Right cardiac atrium (tissue), 5 donors: ENCODE measurements around the gene RALGPS1. TPM values are rescaled to one million over a fixed set of nuclear protein-coding genes. Genes with fewer than 3 reads are reported as not detected.

Source experiments
- ATAC-seq, 2 donors: fragments of 200-7000 bp; cut with Tn5 transposase; one replicate each; pipeline versions ENCODE4 v1.8.0 to v1.9.1; 2020; ENCODE audit warnings: moderate library complexity in 2 of 2, mild to moderate bottlenecking in 1 of 2
- DNase-seq, 3 donors: peaks; one replicate each; pipeline ENCODE4 v3.0.0-alpha.2; 2020
- H3K27ac ChIP-seq: one replicate; pipeline ENCODE4 v1.5.1; 2013; ENCODE audit warnings: mild to moderate bottlenecking, low read length, control low read depth, moderate library complexity
- H3K27me3 ChIP-seq: one replicate; pipeline ENCODE4 v1.6.1; 2013; ENCODE audit not compliant: control insufficient read depth, insufficient read depth
- H3K4me1 ChIP-seq: one replicate; pipeline ENCODE4 v1.6.1; 2013; ENCODE audit warnings: low read length; ENCODE audit not compliant: control insufficient read depth, insufficient read depth
- H3K4me3 ChIP-seq: one replicate; pipeline ENCODE4 v1.5.1; 2013; ENCODE audit warnings: low read length, control low read depth
- H3K9me3 ChIP-seq: one replicate; pipeline ENCODE4 v1.6.1; 2013; ENCODE audit warnings: low read length; ENCODE audit not compliant: control insufficient read depth
- WGBS: extraction: QIAGEN DNeasy Blood & Tissue Kit; methylation state at CpG from one replicate; pipeline ENCODE4 v1.1.7; 2013; 5-methylcytosine and 5-hydroxymethylcytosine counted together
- intact Hi-C, 4 donors: fragments of 100-400 bp; cut with DNase I; formaldehyde crosslinking; loops; one replicate each; pipeline versions ENCODE4 v1.11.0 to v1.14.0; 2022 to 2023
- polyA plus RNA-seq: library from polyadenylated mRNA; stranded (reverse); fragments of 200-250 nt; gene quantifications from one replicate; pipeline ENCODE4 v1.2.3, GENCODE V29; 2013
- total RNA-seq, 4 donors: library from RNA; stranded (reverse); fragmentation: NEBNext Ultra II Directional; extraction: Animal tissue kit (Norgen Biotek cat#: 25700); gene quantifications; one replicate each; pipeline ENCODE4 v1.2.1, GENCODE V29; 2021
- donor health status: healthy with polysubstance abuse.
- donor health status: DM: no; HTN: yes; CAD: no.
- donor health status: DM: no; HTN: no; CAD: no.
- donor health status: DM: no; HTN: yes; CAD: no; lungs with severe emphysema.
- donor health status: DM: yes; HTN: yes; CAD: no.

The RALGPS1 gene
- total and polyA plus RNA-seq, 5 donors, result 10.8 to 19.5 (median 16.3) TPM

DNA sequence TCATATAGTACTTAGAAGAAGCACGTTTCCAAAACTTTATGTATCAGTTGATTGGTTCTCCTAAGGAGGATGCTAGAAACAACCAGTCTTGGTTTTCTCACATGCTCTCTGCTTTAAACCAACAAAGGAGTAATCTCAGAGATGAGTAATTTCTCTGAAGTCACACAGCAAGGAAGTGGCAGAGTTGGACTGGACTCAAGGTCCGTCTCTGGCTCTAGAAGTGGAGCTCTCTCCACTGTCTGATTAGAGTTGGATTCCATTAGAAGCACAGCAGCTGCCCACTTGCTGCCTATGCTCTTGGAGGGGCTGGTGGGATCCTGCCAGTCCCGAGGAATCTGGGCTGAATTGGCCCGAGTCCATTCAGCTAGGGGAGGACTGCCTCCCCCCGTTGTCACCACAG lies 21.0 kb downstream of the RALGPS1 start:
- Histone ChIP-seq H3K4me1 (peaks cover 4% of the 10 kb centered on the region), H3K27ac (no peak overlapping the region), H3K27me3 (no peaks in the 10 kb centered on the region), H3K4me3 (no peak overlapping the region), H3K9me3 (no peaks in the 10 kb centered on the region)
- intact Hi-C loops, result no loop called here
- 66% methylated on average over 5 of the region's 5 CpGs for WGBS
- no peak for DNase-seq
- no peak for ATAC-seq

DNA sequence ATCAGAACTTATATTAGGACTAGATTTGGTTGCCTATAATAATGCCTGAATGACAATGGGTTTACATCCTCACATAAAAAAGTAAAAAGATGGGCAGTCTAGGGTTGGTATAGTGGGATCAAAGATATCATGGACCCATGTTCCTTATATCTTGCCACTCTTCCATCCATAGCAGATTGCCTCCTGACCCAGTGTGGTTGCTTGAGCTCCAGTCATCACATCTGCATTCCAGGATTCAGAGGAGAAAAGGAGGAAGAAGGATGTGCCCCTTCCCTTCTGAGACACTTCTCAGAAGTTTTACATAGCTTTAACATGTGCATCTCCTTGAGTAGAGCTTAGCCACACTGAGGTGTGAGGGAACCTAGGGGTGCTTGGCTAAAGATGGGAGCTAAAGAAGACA lies 22.9 kb downstream of the RALGPS1 start:
- no peak for DNase-seq
- no peaks in the 10 kb centered on the region for H3K9me3 ChIP-seq
- no peak for ATAC-seq
- peaks cover 4% of the 10 kb centered on the region for H3K4me1 ChIP-seq
- H3K4me3 ChIP-seq, result no peak overlapping the region
- H3K27me3 ChIP-seq, result no peaks in the 10 kb centered on the region
- intact Hi-C loops, result no loop called here
- H3K27ac ChIP-seq, result no peak overlapping the region

DNA sequence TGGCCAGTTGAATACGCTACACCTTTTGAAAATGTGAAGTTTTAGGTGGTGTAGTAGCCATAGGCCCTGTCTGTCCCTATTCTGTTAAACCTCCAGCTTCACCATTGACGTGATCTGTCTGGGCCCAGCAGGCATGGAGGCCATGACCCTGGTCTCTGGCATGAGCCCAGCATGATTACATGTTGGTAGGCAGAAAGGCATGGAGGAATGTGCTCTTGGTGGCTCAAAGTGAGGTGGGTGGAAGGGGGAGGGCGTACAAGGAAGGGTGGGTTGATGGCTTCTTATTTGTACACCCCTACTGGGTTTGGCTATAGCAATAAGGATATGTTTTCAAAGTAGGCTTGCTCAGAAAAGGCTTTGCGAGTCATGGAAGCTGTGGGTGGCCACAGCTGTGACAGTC lies 23.7 kb downstream of the RALGPS1 start:
- H3K9me3 ChIP-seq, result no peaks in the 10 kb centered on the region
- no peak overlapping the region for H3K27ac ChIP-seq
- intact Hi-C loops, result no loop called here
- peaks cover 4% of the 10 kb centered on the region for H3K4me1 ChIP-seq
- no peak for ATAC-seq
- no peak overlapping the region for H3K4me3 ChIP-seq
- no peak for DNase-seq
- WGBS, result 83% methylated on average over 4 of the region's 4 CpGs
- no peaks in the 10 kb centered on the region for H3K27me3 ChIP-seq

DNA sequence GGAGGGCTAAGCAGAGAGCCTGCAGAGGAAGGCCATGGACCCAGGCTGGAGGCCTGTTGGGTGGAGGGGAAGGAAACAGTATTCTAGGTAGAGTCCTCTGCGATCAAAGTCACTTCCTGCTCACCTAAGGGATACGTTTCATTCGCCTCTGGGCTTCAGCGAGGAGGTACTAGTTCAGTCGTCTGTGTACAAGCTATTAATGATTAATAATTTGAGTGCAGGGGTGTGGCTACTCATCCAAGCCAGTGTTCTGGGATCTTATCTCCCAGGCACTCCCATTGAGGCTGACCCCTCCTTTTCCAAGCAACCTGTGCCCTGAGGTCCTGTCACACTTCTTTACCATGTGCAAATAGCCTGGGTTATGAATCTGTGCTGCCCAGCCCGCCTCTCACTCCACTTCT lies 25.2 kb downstream of the RALGPS1 start:
- ATAC-seq (peak in 1 of 2 donors; percentile 10), DNase-seq (no peak)
- Histone ChIP-seq H3K27ac (no peak overlapping the region), H3K4me3 (no peak overlapping the region), H3K9me3 (no peaks in the 10 kb centered on the region), H3K4me1 (peaks cover 4% of the 10 kb centered on the region), H3K27me3 (no peaks in the 10 kb centered on the region)
- WGBS, result 81% methylated on average over 6 of the region's 6 CpGs
- intact Hi-C loops, result loop anchor here (2.0 to 5.0 kb wide), 2 partner anchors 257 to 259 kb away; no protein-coding TSS in a partner anchor

- no peak for DNase-seq
- H3K9me3 ChIP-seq, result no peaks in the 10 kb centered on the region
- intact Hi-C loops, result loop anchor here in 1 of 4 donors (5.0 kb wide), 1 partner anchor 255 kb away; no protein-coding TSS in a partner anchor
- H3K27me3 ChIP-seq, result no peaks in the 10 kb centered on the region
- H3K4me3 ChIP-seq, result no peak overlapping the region
- no peak overlapping the region for H3K27ac ChIP-seq
- no peaks in the 10 kb centered on the region for H3K4me1 ChIP-seq
- ATAC-seq, result no peak
Observed at GRCh38 chr9:126942399-126942798, 27.8 kb downstream of the RALGPS1 start.

GRCh38 chr9:126945682-126946081 lies 31.1 kb downstream of the RALGPS1 start:
- no peak for ATAC-seq
- WGBS, result 69% methylated on average over 7 of the region's 7 CpGs

DNA sequence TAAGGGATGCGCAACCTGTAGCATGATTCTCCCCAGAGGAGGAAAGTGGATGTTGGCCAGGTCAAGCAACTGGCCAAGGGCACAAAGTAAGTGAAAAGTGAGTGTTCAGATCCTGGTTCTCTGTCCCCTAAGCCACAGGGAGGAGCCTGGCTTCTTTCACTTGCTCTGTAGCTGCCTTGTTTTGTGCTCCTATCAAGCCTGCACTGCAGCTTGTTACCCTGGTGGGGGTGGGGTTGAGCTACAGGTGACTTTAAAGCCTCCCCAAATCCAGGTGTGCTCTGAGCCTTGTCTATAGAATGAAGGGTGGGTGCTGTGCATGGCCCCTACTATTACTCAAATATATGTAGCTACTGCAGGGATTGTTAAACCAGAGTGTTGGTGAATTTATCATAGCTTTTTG lies 32.9 kb downstream of the RALGPS1 start:
- 98% methylated on average over 1 of the region's 1 CpG for whole genome bisulfite sequencing
- H3K9me3 ChIP-seq, result no peaks in the 10 kb centered on the region
- no peaks in the 10 kb centered on the region for H3K27me3 ChIP-seq
- H3K4me1 ChIP-seq, result peaks cover 6% of the 10 kb centered on the region
- H3K27ac ChIP-seq, result no peak overlapping the region
- DNase-seq (no peak), ATAC-seq (no peak)
- no peak overlapping the region for H3K4me3 ChIP-seq
- intact Hi-C loops, result no loop called here

More at GRCh38 chr9:126945682-126946081, 31.1 kb downstream of the RALGPS1 start:
- Histone ChIP-seq H3K27me3 (no peaks in the 10 kb centered on the region), H3K27ac (no peak overlapping the region), H3K4me3 (no peak overlapping the region), H3K9me3 (no peaks in the 10 kb centered on the region), H3K4me1 (no peaks in the 10 kb centered on the region)
- intact Hi-C loops, result no loop called here
- DNase-seq, result no peak

DNA sequence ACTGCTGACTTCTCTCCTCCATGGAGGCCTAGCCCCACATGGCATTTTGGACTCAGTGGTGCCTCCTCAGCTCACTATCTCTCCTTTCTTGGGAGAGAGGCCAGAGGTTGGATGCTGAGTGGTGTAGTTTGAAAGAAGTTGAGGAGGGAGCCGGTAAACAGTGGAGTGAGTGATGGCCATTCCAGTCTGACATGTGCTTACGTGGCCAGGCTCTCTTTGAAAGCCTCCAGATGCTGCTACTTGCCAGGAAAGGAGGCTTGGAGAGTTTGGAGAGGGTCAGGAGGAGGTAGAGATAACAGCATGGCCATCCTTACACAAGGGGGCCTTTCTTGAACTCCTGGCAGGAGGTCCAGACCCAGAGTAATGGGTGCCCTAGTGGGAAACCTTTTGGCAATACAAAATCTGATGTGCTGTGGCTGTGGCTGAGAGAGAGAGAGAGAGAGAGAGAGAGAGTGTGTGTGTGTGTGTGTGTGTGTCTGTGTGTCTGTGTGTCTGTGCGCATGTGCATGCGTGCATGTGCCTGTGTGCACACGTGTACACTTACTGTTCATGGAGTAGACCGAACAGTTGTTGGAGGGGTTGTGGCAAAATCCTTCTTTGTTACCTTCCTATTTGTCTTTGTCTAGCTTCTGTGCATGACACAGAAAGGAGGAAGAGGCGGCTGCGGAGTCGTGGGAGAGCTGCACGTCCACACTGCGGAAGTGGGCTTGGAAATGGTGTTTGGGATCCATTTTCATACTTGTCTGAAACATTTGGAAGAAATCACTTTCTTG lies 37.8 kb downstream of the RALGPS1 start:
- Histone ChIP-seq H3K27me3 (no peaks in the 10 kb centered on the region), H3K9me3 (no peaks in the 10 kb centered on the region), H3K27ac (no peak overlapping the region), H3K4me1 (peaks cover 14% of the 10 kb centered on the region), H3K4me3 (no peak overlapping the region)
- DNase-seq, result no peak
- no peak for ATAC-seq
- intact Hi-C loops, result no loop called here
- WGBS, result 51% methylated on average over 11 of the region's 11 CpGs

DNA sequence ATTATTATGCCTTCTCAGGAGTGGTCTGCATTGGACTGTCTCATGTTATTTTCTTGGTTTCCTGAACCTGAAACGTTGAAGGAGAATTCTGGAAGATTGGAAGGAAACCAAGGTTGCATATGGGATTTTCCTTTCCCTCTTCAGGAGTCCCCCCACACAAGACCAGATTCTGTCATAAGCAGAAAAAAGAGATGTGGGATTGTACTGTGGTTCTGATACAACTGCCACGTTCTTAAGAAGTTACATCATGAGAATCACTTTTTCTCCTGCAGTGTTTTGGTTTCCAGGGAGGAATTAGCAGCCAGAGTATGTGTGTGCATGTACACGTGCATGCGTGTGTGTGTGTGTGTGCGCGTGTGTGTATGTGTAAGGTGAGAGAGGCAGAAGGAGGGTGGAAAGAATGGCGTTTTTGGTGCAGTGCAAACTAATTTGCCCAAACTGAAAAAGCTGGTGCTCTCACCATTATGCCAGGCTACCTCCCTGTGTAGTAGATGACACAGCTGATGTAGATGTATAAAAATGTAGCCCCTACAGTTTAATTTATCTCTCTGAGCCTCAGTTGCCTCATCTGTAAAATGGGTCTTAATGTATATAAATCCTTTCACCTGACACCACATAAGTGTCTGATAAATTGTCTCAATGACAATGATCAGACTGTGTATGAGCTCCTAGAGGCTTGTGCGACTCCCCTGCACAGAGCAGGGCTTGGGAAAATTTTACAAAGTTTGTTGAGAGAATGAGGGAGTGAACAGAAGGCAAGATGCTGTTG lies 38.6 kb downstream of the RALGPS1 start:
- H3K9me3 ChIP-seq, result no peaks in the 10 kb centered on the region
- DNase-seq, result no peak
- intact Hi-C loops, result no loop called here
- ATAC-seq, result no peak
- no peak overlapping the region for H3K27ac ChIP-seq
- H3K4me3 ChIP-seq, result no peak overlapping the region
- H3K27me3 ChIP-seq, result no peaks in the 10 kb centered on the region
- 62% methylated on average over 8 of the region's 8 CpGs for WGBS
- peaks cover 14% of the 10 kb centered on the region for H3K4me1 ChIP-seq

GRCh38 chr9:126955811-126956210 lies 41.2 kb downstream of the RALGPS1 start:
- no peaks in the 10 kb centered on the region for H3K27me3 ChIP-seq
- ATAC-seq (peak in 1 of 2 donors; percentile 15), DNase-seq (no peak)
- intact Hi-C loops, result no loop called here
- H3K4me1 ChIP-seq, result peaks cover 14% of the 10 kb centered on the region
- no peaks in the 10 kb centered on the region for H3K9me3 ChIP-seq
- 73% methylated on average over 5 of the region's 5 CpGs for WGBS
- no peak overlapping the region for H3K4me3 ChIP-seq
- no peak overlapping the region for H3K27ac ChIP-seq

GRCh38 chr9:126956917-126957686 lies 42.5 kb downstream of the RALGPS1 start:
- Histone ChIP-seq H3K4me1 (peaks cover 14% of the 10 kb centered on the region), H3K9me3 (no peaks in the 10 kb centered on the region), H3K27me3 (no peaks in the 10 kb centered on the region), H3K27ac (peak overlapping the region; percentile 99), H3K4me3 (no peak overlapping the region)
- 77% methylated on average over 7 of the region's 7 CpGs for WGBS
- peak; percentile 51 to 56 for ATAC-seq
- intact Hi-C loops, result no loop called here
- DNase-seq, result peak in 1 of 3 donors; percentile 47
